SKM-1 (cell line): ENCODE data around the gene CHST11.
"Not testable (repeated sequence)": the region's sequence is repeated elsewhere in the genome, so short reads cannot be mapped to it uniquely, and the experiment has no call there.

Experiments
- DNase-seq: peaks from one replicate; lab custom pipeline; 2025; ENCODE audit not compliant: unreplicated experiment; lab: John Stamatoyannopoulos, UW

Gene CHST11

DNA sequence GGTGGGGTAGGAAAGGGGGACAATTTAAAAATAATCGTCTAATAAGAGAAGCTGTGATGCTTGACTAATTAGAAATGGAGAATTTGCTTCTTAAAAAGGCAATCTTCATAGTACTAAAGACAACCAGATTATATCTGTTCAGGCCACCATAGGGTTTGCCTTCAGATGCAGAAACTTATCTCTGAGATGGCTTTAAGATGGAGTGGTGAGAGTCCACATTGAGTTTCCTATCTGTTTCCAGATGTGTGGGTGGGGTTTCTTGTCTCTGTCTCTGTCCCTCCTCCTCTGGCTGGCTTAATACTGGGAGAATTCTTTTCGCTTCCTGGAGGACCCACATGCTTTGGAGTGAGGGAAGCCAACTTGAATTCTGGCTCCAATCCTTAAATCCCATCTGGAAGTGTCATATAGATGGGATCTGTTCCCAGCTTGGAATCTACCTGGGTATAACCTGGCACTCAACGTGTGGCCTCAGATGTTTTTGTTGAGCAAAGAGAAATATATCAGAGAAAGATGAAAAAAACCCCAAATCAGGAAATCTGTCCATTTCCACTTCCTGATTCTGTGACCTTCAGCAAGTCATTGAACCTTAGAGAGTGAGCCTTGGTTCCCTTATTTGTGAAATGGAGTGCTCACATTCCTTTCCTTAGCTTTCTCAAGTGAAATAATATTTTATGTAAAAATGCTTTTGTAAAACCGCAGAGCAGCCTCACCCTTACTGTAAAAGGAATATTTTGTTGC lies 66.4 kb downstream of the CHST11 start:
- peak; percentile 2 for DNase-seq

DNA sequence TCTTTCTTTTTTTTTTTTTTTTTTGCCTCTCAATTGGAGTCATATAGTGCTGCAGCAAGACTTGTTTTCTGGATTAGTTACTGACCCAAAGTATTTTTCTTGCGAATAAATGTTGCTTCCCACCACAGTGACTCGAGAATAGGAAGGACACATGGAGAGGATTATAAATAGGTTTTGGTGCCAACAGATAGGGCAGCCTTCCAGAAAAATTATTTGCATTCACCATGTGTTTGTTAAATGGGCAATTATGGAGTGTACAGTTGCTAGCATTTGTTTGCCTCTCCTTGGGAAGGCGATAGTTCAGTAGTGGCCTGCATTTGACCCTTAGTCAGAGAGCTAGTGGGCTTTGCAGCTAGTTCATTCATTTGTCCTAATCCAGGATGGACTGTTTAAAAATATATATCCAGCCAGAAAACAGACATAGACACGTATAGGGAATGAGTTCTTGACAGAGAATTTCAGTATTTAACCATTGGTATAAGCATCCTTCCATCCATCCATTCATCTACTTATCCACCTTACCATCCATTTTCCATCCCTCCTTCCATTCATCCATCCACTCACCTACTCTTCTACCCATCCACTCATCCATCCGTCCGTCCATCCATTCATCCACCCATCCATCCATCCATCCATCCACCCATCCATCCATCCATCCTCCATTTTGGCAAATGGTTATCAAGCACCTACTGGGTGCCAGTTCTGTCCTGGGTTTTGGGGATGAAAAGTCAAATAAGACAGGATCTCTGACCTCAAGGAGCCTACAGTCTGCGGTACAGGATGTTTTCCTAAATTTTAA lies 67.5 kb downstream of the CHST11 start:
- DNase-seq, result no peak

DNA sequence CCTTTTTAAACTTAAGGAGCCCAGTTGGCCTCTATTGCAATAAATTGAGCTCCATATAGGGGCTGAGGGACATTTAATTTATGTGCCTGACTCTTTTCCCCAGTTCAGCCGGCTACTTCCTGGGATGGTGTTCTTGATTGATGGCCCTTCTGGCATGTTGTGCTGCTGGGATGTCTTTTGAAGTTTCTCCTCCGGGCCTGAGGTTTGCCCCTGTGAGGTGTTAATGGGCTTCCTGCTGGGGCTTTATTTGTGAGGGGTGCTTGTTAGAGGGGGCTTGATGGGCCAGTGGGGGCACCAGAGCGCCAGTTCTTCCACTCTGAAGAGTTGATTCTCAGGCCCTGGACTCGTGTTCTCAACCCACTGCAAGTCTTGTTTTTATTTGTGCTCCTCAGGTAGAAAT lies 69.6 kb downstream of the CHST11 start:
- DNase-seq, result no peak

DNA sequence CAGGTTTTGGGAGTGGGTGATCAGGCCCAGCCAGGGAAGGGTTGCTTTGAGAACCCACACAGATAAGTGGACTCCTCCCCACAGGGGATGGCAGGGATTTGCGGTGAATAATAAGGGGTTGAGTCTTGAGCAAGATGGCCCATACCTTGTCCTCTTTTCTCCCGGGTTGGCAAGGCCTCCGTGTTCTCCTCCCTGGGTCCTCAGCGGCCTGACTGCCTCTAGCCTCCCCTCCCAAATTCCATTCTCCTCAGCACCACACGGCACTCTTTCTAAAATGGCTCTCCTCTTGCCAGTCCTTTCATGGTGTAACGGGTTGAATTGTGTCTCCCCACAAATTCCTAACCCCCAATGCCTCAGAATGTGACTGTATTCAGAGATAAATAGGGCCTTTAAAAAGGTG lies 70.0 kb downstream of the CHST11 start:
- DNase-seq, result no peak

DNA sequence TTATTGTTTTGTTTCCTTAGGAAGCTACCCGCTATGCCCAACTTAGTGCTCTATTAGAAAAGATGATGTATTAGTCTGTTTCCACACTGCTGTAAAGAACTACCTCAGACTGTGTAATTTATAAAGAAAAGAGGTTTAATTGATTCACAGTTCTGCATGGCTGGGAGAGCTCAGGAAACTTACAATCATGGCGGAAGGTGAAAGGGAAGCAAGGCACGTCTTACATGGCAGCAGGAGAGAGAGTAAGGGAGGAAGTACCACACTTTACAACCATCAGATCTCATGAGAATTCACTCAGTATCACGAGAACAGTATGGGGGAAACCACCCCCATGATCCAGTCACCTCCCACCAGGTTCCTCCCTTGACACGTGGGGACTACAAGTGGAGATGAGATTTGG lies 70.9 kb downstream of the CHST11 start:
- DNase-seq, result not testable (repeated sequence)

DNA sequence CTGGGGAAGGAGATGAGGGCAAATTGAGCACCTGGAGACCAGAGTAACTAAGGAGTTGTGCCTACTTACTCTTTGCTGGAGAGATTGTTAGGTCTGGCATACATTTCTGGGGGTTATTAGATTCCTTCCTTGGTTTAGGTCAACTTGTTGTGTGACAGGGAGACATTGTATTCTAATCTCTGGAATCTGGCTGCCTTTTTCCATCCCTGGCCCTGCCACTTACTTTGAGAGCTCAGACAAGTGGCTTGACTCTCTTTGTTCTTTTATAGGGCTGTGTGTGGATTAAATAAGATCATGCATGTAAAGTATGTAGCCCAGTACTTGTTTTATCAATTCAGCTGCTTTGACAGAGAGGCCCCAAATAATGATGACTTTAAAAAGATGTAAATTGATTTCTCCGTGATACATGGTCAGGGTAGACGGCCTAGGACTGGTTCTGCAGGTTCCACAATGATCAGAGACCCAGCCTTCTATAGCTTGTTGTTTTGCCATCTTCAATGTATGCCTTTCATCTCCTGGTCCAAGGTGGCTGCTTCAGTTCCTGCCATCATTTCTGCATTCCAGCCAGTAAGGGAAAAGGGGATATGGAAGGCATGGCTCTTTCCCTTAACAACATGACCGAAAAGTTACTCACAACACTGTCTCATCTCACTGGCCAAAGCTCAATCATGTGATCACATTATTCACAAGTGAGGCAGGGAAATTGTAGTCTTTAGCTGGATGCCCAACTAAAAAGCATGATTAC lies 72.6 kb downstream of the CHST11 start:
- no peak for DNase-seq

DNA sequence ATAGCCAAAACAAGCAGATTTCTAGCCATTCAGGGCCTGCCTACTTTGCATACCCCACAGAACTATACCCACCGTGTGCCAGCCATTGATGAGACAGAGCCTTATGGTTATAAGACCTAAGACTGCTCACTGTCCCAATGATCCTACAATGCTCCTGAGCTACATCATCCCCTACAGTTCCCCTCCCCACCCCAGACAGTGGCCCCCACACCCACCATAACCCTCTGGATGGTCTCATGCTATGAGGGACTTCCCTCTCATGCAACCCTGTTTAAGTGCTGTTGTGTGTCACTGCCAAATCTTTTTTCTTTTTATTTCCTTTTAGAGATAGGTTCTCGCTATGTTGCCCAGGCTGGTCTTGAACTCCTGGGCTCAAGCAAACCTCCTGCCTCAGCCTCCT lies 75.9 kb downstream of the CHST11 start:
- DNase-seq, result no peak

DNA sequence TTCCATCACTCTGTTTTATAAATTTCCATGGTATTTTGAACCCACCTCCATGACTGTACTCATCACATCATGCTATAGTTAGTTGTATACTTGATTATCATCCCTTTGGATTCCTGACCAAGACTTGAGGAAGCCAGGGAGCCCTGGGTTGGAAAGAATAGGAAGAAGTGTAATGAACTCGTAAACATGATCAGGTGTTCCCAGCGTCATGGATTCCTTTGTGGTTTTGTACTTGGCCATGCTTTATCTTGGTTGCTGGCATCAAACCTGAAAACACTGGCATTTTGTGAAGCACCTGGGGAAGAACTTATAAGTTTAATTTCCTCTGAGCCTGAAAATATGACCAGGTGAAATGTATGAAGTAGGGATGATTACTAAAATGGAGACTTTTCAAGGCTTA lies 76.4 kb downstream of the CHST11 start:
- DNase-seq, result no peak

DNA sequence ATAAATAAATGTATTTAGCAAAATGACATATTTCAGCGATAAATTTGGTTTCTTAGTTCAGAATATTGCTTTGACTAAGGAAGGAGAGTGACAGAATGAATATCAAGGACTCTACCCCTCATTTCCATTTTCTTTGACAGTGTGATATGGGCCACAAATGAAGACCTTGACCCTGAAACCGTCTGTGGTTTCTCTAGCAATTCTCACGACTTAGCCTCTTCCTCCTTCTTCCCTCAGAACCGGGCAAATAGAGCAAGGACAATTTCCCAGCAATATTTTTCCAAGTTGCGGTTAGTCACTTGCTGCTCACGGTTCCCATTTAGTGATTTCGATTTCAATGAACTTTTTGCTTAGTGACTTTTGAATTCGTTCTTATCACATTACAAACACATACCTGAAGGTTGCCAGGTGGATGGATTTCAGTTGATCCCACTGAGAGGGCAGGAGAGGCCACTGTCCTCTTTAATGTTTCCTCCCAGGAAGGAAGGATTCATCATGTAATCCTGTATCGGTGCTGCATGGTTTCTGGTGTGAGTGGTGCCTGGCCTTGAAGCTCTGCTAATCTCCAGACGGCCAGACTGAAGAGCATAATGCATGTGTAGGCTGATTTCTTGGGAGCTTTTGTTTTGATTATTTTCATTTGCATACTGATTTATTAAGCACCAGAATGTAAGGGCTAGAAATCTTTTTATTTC lies 77.6 kb downstream of the CHST11 start:
- no peak for DNase-seq

DNA sequence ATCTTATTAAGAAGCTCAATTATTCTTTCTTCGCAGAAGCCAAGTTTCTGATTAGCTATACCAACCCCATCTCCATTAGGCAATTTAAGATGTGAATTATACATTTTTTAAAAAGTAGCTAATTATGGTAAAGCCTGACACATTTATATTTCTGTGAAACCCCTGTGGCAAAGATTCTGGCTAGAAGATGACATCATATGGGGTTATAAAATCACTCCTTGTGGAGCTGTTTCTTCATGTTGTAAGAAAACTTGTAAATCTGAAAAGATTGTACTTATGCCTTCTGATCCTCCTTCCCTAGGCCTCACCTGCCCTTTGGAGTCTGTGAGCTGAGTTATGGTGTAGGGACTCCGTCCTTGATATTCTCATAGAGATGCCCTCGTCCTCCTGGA lies 78.1 kb downstream of the CHST11 start:
- no peak for DNase-seq

DNA sequence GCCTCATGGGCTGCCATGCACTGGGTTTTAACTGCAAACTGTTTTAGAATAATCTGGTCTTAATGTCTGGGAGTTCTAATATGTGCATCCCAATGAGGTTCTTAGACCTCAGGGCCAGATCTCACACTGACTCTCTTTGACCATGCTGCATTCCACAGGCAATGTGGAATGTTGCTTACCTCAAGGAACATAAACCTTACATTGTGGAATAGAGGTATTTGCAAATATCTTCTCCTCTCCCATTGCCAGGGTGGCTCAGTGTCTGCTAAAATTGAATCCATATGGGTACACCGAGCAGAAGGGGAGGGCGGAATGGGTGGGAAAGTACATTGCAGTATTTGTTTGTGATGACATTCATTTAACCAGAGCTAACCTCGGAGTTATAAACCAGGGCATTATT lies 78.6 kb downstream of the CHST11 start:
- DNase-seq, result no peak

DNA sequence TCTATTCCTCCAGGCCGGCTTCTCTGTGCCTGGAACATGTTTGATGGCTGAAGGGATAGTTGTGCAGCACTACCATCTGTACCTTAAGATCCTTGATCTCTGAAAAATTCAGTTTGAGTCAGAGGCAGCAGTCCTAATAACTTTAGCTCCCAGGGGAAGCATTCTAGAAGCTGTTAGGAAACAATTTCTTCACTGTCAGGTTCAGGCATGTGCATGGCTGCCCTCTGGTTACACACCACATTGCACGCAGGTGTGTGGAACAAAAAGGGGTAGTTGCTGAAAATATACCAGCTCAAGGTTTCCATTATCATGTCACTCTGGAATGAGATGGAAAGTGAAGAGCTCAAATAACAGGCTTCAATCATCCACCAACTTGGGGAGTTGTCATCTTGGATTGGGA lies 80.1 kb downstream of the CHST11 start:
- DNase-seq, result no peak

DNA sequence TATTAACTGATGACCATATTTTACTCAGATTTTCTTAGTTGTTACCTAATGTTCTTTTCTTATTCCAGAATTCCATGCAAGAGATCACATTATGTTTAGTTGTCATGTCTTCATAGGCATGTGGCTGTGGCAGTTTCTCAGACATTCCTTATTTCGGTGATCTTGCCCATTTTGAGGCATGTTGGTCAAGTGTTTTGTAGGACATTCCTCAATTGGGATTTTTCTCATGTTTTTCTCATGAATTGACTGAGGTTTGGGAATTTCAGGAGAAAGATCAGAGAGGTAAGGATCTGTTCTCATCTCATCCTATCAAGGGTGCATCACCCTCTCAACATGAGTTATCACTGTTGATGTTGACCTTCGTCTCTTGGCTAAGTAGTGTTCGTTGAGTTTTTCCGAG lies 81.3 kb downstream of the CHST11 start:
- no peak for DNase-seq

DNA sequence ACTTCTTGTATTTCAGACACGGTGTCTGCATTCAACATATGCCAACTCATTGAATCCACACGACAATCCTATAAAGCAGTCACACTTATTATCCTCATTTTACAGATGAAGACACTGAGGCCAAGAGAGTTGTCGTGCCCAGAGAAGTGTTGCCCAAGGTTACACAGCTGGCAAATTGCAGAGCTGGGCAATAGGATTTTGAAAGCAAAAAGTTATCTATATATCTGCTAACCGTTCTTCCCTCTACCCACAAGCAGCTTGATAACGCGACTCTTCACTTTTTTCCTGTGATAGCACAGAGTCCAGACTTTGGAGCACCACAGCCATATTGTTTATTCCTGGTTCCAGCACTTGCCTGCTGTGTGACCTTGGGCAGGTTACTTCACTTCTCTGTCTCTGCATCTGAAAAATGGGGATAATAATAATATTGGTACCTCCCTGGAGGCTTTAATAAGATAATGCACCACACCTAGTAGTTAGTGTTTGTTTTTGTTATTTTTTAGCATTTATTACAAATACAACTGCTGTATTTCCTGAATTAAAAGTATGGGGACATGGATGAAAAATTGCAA lies 82.2 kb downstream of the CHST11 start:
- no peak for DNase-seq

DNA sequence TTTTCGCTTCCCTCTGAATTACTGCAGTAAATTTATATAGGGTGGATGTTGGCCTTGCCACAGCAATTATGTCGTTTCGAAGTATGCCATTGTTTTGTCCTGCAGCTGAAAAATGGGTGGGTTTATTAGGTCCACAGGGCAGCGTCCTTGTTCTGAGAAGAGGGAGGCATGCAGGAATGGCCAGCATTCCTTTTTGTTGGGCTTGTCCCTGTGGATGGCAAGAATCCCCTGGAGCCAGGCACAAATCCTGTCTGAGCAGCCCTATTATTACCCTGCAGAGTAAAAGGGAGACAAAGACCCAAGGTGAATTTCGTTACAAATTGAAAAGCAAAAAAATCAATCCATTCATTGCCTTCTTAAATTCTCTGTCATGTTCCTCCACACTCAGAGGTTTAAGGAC lies 88.1 kb downstream of the CHST11 start:
- no peak for DNase-seq

DNA sequence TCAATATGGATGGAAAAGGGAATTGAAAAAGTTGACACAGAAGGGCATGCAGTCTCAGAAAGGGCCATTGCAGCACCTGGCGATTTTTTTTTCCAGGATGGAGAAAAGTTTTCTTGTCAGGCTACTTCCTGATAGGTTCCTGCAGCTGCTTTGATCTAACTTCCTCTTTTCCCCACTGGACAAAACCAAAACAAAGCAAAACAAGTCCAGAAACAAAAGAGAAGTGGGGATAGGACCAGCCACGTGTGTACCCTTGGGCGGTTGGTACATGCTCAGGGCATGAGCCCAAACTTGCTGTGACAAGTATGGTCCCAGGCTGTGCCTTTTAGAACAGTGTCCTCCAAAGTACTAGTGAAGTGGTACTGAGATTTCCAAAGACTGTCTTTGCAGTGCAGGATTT lies 89.8 kb downstream of the CHST11 start:
- no peak for DNase-seq

DNA sequence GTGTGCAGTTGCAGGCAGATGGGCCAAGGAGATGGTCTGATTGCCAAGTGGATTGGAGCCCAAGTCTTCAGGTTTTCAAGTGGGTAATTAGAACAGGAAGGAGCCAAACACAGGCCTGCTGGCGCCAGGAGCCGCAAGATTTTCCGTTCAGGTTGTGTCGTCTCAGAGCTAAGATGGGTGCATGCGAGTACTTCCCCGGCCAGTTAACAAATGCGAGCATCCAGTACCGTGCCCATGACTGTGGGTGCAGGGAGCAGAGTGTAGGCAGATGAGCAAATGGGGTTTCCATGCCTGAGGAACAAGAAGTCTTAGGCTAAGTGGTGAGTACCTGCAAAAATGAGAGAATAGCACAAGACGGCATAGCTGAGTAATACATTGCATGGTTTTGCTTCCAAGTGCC lies 90.5 kb downstream of the CHST11 start:
- no peak for DNase-seq

DNA sequence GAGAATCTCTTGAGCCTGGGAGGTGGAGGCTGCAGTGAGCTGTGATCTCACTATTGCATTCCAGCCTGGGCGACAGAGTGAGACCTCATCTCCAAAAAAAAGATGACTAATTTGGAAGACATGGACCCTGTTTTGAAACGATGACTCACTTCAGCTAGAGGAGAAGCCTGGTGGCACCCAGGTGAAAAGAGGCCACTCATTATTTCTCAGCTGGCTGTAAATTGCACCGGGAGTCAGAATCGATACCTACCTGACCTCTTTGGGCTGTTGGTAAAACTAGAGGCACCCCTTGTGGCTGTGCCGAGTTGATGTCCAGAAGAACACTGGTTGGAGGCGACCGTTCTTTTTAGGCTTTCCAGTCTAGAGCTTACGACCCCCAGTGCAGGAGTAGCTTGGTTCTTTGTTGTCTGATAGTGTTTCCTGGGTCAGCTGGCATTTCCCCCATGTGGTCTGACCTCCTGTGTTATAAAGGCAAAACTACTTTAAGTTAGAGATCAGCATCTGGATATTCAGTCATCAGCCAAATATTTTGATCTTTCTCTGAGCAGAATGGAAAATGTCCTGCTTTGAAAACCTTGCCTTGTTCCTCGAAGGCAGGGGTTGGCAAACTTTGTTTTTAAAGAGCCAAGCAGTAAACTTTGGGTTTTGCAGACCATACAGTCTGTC lies 93.2 kb downstream of the CHST11 start:
- no peak for DNase-seq

DNA sequence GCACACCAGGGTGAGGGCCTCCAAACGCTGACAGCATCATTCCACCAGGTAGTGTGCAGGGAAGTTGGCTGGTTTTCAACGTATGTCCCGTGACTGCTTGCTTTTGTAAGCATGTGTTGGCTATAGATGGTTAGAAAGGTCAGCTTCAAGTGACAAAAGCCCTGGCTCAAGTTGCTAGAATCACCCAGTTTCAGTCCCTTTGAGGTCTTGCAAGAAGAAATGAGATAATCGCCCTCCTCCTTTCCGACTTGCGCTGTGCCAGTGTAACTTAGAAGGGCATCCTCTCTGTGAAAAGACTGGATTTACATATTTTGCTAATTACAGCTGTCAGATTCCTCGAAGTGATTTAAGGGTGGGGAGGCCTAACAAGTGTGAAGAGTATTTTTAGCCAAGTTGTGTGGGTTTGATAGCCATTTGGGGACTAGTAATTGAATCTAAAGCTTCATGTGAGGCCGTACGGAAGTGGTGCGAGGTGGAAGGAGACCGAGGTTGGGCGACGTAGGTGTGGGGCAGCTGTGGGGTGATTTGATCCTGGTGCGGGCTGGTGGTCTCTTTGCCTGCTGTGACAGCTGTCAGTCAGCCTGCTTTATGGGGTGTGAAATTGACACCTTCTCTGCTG lies 94.7 kb downstream of the CHST11 start:
- DNase-seq, result no peak

DNA sequence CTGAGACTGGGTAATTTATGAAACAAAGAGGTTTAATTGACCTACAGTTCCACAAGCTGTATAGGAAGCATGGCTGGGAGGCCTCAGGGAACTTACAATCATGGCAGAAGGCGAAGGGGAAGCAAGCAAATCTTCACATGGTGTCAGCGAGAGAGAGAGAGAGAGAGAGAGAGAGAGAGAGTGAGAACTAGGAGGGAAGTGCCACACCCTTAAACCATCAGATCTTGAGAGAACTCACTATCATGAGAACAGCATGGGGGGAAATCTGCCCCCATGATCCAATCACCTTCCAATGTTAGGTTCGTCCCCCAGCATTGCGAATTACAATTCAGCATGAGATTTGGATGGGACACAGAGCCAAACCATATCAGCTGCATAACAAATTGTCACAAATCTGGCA lies 96.7 kb downstream of the CHST11 start:
- DNase-seq, result no peak
